C4-2B (cell line): Measurements from ENCODE around the gene GOLIM4.

ENCODE experiments used
- H3K27ac ChIP-seq: fragments of 450-650 bp; 2 replicates; pipeline ENCODE4 v1.5.1; 2017
- CTCF ChIP-seq: fragments of 450-650 bp; conservative IDR thresholded peaks from 2 replicates; pipeline ENCODE4 v1.5.1; 2017; ENCODE audit warnings: mild to moderate bottlenecking
- ZFX ChIP-seq: fragments of 450-650 bp; IDR thresholded peaks from 2 replicates; pipeline ENCODE4 v1.6.1; 2017

GOLIM4 gene

GRCh38 chr3:168096210-168096652 is 507 bp upstream of the GOLIM4 start:
- TF ChIP-seq CTCF (no peak), ZFX (no peak)
- peak overlapping the region; percentile 76 for H3K27ac ChIP-seq

- H3K27ac ChIP-seq, result peak overlapping the region; percentile 76
- TF ChIP-seq ZFX (no peak), CTCF (peak; percentile 34)
Observed at GRCh38 chr3:168094877-168095610, 680 bp downstream of the GOLIM4 start.

GRCh38 chr3:168094580-168094876 is 1.2 kb downstream of the GOLIM4 start:
- peak overlapping the region; percentile 76 for H3K27ac ChIP-seq

GRCh38 chr3:168093790-168094189 is 1.9 kb downstream of the GOLIM4 start:
- TF ChIP-seq CTCF (no peak), ZFX (no peak)
- H3K27ac ChIP-seq, result no peak overlapping the region

More at GRCh38 chr3:168094580-168094876, 1.2 kb downstream of the GOLIM4 start:
- TF ChIP-seq CTCF, result no peak
- TF ChIP-seq ZFX, result no peak

GRCh38 chr3:168093229-168093628 is 2.5 kb downstream of the GOLIM4 start:
- H3K27ac ChIP-seq, result no peak overlapping the region
- no peak for TF ChIP-seq CTCF

- no peak overlapping the region for H3K27ac ChIP-seq
- TF ChIP-seq ZFX (no peak), CTCF (no peak)
Observed at GRCh38 chr3:168091941-168092340, 3.8 kb downstream of the GOLIM4 start.

GRCh38 chr3:168091302-168091858 is 4.3 kb downstream of the GOLIM4 start:
- no peak overlapping the region for H3K27ac ChIP-seq
- TF ChIP-seq ZFX (no peak), CTCF (no peak)
